HG03439 (cell line): ENCODE data around the gene SUGCT.
"Not testable (repeated sequence)": the region's sequence is repeated elsewhere in the genome, so short reads cannot be mapped to it uniquely, and the experiment has no call there.

Source experiments
- ATAC-seq: cut with Tn5 transposase; IDR thresholded peaks from one replicate; pipeline ENCODE4 v1.9.1; 2021; ENCODE audit warnings: mild to moderate bottlenecking, moderate library complexity; ENCODE audit not compliant: unreplicated experiment

The SUGCT gene

GRCh38 chr7:40393660-40394059, 258.9 kb downstream of the SUGCT start:
- no peak for ATAC-seq

- no peak for ATAC-seq
These were observed 259.6 kb downstream of the SUGCT start for GRCh38 chr7:40394400-40394799.

GRCh38 chr7:40400525-40400924, 265.7 kb downstream of the SUGCT start:
- ATAC-seq = no peak

GRCh38 chr7:40401406-40401805, 266.6 kb downstream of the SUGCT start:
- no peak for ATAC-seq

- no peak for ATAC-seq
These were observed 267.9 kb downstream of the SUGCT start for GRCh38 chr7:40402661-40403060.

GRCh38 chr7:40403703-40404476, 269.1 kb downstream of the SUGCT start:
- ATAC-seq = no peak

- ATAC-seq = no peak
These were observed 271.2 kb downstream of the SUGCT start for GRCh38 chr7:40405991-40406390.

- no peak for ATAC-seq
These were observed 277.5 kb downstream of the SUGCT start for GRCh38 chr7:40412323-40412722.

- not testable (repeated sequence) for ATAC-seq
These were observed 279.9 kb downstream of the SUGCT start for GRCh38 chr7:40414704-40415103.

- no peak for ATAC-seq
These were observed 283.6 kb downstream of the SUGCT start for GRCh38 chr7:40418448-40418847.

- ATAC-seq = no peak
These were observed 284.2 kb downstream of the SUGCT start for GRCh38 chr7:40418983-40419382.

GRCh38 chr7:40419806-40420205, 285.0 kb downstream of the SUGCT start:
- ATAC-seq = no peak

- no peak for ATAC-seq
These were observed 286.6 kb downstream of the SUGCT start for GRCh38 chr7:40421433-40421832.

GRCh38 chr7:40425696-40426095, 290.9 kb downstream of the SUGCT start:
- no peak for ATAC-seq

- no peak for ATAC-seq
These were observed 293.6 kb downstream of the SUGCT start for GRCh38 chr7:40428421-40428820.

GRCh38 chr7:40429826-40430225, 295.0 kb downstream of the SUGCT start:
- ATAC-seq = no peak

- no peak for ATAC-seq
These were observed 297.2 kb downstream of the SUGCT start for GRCh38 chr7:40432046-40432445.

GRCh38 chr7:40436710-40437109, 301.9 kb downstream of the SUGCT start:
- no peak for ATAC-seq

- ATAC-seq = no peak
These were observed 302.7 kb downstream of the SUGCT start for GRCh38 chr7:40437498-40437897.

- no peak for ATAC-seq
These were observed 303.3 kb downstream of the SUGCT start for GRCh38 chr7:40437936-40438634.

GRCh38 chr7:40439686-40440085, 304.9 kb downstream of the SUGCT start:
- ATAC-seq = no peak

GRCh38 chr7:40447345-40447744, 312.5 kb downstream of the SUGCT start:
- ATAC-seq = no peak
